Subcutaneous adipose tissue (tissue), 4 donors: Measurements from ENCODE around the gene RBFOX2. TPM values are rescaled to one million over a fixed set of nuclear protein-coding genes. Genes with fewer than 3 reads are reported as not detected.

Experiments used
- CTCF ChIP-seq: fragments of 450-650 bp; IDR thresholded peaks from one replicate; pipeline ENCODE4 v1.5.1; 2016; ENCODE audit warnings: low read depth, mild to moderate bottlenecking, control low read depth, antibody characterized with exemption, moderate library complexity
- total RNA-seq, 4 donors: library from RNA; depleted of rRNA; stranded (reverse); fragments of >200 nt; gene quantifications; one replicate each; pipeline ENCODE4 v1.1.0, GENCODE V29; 2016

RBFOX2 gene
- total RNA-seq, 4 donors from 2014 or later, result 46.7 to 64.1 (median 51.5) TPM

- no peak for TF ChIP-seq CTCF
Measured at GRCh38 chr22:35970616-35971455, 57.8 kb downstream of the RBFOX2 start.

- TF ChIP-seq CTCF, result no peak
Measured at GRCh38 chr22:35967046-35967397, 61.6 kb downstream of the RBFOX2 start.

- no peak for TF ChIP-seq CTCF
Measured at GRCh38 chr22:35966314-35967045, 62.1 kb downstream of the RBFOX2 start.

- no peak for TF ChIP-seq CTCF
Measured at GRCh38 chr22:35963237-35963810, 65.3 kb downstream of the RBFOX2 start.

GRCh38 chr22:35961480-35962295 is 66.9 kb downstream of the RBFOX2 start:
- no peak for TF ChIP-seq CTCF

GRCh38 chr22:35960854-35961253 is 67.8 kb downstream of the RBFOX2 start:
- TF ChIP-seq CTCF, result no peak
